Globus pallidus (tissue), 1 donor: ENCODE measurements around the gene CACNA2D1.

Experiments
- DNase-seq: peaks from one replicate; pipeline ENCODE4 v3.0.0-alpha.2; 2015; ENCODE audit warnings: low spot score

Gene CACNA2D1

DNA sequence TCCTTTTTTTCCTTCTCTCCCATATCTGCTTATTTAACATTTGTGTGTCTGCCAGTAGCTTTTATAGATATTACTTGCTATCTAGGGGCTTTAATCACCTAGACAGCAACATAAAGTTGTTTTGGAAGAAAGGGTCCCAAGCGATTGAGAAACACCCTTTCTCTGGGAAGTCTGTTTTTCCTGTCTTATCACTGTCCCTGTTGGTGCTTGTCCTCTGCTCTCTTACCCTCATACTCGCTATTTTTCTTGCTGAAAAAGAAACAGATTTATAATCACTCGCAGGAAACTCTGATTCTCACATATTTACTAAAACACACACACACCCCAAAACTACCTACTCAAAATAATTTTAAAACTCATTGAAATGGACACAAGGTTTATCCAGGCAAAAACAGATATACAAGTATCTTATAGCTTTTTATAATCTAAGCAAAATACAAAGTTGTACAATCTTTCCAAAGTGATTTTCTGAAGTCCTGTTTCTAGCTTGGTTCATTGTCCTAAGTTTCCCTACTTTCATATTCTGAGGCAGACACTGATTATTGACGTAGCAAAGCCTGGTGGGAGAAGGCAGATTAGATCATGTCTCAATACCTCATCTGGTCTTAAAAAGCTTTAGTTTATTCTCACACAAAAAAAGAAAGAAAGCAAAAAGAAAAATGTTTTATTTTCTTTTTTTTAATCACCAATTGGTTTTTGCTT, 157.3 kb downstream of the CACNA2D1 start:
- DNase-seq, result peak; percentile 12

DNA sequence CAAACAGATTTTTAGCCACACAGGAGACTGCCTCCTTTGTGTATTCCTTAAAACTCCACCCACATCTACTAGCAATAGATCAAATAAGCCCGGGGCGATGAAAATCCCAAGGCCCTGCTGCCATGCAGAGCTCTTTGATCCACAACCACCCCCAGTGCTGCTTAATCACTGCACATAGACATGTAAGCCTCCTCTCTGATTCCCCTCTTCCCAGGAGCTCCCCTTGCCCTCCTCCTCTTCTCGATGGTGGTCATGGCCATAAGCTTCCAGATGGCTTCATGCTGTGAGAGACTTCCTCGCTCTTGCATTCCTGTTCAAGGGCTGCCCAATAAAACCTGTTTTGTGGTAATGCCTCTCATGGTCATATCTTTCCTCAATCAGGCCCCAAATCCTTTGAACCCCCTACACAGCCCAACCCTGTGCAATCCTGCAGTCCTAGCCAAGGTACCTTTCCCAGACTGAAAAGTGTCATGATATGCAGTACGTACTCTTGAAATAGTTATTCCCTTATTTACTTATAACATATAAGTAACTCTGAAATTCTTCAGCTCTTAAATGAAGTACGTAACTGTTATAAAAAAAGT, 158.5 kb downstream of the CACNA2D1 start:
- no peak for DNase-seq

DNA sequence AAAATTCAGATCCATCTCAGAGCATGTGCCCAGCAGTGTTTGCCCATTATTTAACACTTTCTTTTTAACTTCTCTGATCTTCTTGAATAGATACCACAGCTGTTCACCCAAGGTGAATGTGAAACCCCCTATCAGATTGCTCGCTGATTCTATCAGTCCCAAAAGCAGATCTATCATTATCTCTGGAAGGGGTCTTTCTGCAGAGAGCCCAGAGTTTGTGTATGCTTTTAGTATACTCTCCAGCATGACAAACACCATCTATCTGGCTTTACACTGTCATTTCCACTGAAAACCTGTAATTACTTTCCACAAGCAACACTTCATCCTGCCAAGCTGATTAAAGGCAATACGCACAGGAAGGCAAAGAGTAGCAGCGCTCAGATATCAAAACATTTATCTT, 168.2 kb downstream of the CACNA2D1 start:
- DNase-seq, result no peak

DNA sequence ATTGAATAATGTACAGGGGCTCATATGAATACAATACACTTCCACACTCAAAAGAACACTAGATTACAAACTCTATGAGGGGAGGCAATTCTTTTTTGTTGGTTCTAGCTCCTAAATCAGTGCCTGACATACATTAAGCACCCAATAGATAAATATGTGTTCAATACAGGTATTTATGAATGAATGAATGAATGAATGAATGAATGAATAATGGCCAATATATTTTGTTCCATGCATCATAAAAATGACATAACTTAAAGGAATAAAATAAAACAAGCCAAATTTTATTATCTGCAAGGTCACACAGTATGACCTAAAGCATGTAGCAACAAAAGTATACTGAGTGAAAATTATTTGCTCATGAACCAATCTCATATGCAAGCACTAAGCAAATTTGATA, 168.9 kb downstream of the CACNA2D1 start:
- DNase-seq, result no peak

DNA sequence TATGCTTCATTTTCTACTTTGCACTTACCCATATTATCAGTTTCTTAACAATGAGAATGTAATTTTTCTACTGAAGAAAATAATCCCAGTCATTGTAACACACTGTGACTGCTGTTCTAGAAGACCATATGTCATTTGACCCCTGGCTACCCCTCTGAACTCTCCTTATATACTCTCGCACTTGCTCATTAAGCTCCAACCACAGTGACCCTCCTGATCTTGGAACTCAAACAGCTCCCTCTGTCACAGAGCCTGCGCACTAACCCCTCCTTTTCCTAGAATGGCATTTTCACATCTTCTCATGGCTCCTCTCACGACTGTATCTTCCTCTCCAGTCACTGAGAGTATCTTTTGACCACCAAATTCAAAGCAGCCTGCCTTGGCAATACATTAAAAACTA, 169.7 kb downstream of the CACNA2D1 start:
- peak; percentile 12 for DNase-seq

DNA sequence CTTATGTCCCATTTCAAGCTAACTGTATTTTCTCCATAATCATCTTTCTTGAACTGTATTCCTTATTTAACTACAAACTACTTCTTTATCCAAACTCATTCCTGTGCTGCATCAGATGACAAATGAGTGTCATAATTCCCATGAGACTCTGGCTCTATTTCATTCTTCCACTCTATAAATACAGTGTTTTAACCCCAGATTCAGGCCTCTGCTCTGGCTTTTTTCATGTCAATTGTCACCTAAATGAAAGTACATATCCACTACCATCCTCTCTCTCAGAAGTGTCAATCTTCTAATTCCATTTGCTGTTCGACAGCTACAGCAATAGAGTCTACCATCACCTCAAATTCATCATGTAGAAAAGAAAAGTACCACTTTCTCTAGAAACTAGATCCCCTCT, 172.7 kb downstream of the CACNA2D1 start:
- no peak for DNase-seq

DNA sequence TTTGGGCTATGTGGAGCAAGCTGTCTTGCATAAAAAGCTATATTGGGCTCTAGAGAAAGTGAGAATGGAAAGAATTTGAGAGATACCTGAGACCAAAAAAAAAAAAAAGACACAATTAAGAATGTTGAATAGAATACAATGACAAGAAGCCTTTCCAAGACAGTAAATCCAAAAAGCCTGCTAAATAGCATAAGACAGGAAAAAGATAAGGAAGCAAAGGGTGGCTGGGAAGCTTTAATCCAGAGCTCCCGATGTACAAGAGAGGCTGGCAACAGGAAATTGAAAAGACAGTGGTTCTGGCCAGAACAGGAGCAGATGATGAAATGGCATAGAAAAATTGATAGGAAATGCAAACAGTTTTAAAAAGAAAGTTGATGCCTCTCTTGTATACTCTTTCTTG, 174.9 kb downstream of the CACNA2D1 start:
- no peak for DNase-seq

DNA sequence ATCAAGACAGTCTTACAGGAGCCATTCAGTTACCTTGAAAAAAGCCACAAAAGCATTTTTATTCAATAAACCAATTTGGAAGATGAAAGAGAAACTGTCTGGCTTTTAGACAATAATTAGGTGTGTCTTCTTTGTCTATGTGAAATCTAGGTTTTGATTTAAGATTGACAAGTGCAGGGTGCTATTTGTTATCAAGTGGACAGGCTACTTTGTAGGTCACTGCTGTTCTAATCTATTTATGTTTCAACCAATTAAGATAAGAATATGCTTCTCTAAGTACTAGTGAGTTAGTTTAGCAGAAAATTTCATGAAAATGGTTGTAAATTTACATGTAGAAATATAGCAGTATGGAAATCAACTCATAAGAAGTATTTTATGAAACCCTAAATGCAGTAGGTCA, 177.5 kb downstream of the CACNA2D1 start:
- DNase-seq, result no peak

DNA sequence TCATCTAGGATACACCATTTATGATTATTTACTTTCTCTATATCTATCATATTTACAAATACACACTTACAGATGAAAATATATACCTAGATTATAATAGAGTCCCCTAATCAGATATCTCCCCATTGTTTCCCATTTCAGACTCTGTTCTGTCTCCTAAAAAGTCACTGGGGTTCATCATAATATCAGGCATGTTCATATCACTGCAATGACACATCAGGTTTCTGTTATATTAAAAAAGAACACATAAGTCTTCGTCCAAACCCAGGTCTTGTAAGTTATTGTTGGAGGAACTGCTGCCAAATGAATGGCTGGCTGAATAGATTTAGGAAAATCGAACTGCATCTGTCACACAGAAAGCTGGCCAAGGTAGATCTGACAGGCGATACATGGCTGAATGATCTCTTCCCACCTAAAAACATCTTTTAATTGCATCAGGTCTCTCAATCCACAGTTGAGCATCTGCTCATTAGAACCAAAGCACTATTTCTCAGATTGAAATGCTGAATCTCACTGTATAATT, 178.7 kb downstream of the CACNA2D1 start:
- DNase-seq, result peak; percentile 24

DNA sequence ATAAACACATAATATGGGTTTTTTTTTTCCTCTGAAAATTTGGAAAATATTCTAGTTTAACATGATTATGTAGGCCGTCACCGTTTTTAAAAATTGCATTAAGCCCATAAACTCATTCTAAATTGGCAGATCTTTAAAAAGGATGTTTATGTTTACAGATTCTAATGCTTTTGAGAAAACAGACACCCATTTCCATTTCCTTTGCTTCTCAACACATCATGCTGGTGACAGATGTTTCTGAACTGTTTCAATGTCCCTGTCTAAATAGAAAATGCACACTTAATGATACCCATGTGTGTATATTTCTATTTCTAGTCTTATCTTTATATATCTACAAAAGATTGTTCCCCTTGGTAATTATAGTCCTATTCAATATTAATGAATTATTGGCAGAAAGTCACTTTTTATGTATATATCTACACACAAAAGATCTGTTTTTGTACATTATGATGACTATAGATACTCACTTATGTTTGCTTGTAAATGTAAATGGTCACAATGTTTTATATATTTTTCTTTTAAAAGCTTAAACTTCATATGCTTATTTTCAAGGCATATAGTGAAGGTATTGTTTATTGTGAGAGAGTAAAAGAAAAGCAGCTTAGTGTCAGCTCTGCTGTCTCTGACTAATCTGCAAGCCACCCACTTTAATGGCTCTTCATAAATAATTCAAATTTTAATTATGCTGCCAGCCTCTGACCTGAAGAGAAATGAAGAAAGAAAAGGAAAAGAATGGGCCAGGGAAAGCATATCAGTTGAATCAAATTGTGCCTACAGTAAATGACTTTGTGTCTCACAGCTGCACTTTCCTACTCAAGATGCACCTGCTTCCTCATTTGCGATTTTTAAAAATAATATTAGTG, 179.4 kb downstream of the CACNA2D1 start:
- DNase-seq, result peak; percentile 41

DNA sequence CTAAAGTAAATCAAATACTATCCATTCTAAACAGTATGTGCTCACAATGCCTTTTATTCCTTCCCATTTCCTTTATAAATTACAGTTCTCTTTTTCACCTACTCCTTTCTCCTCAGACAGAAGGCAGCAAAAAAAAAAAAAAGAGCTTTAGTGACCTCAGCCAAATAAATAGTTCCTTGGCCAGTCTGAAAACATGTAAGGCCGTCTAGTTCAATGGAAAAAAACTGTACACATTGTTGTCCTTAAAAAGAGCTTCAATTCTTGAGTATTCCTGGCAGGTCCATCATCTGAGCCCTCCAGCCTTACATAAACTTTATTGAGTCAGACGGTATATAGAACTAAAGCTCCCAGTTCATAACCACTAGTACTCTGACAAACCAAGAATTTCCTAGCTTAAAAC, 185.4 kb downstream of the CACNA2D1 start:
- DNase-seq, result no peak

DNA sequence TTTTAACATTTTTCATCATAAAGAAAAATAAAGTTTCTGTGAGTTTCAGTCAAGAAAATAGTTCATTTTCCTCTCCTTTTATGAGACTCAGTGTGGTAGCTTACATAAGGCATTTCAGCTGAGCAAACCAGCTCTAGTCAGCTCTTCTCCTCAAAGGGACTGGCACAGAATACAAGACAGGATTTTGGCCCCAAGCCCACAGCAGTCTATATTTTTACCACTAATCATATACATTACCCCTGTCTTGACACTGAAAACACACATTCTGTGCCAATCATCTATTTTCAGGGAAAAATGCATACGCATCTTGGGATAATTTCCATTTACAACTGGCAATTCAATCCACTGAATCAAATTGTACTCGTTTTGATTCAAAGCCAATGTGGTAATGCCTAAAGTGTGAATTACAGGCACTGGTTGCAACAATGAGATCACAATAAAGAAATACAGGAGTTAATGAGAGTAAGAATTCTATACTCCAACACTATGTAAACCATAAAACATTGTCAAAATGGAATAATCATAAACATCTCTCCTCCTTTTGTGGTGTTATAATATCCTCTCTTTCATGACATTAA, 186.4 kb downstream of the CACNA2D1 start:
- peak; percentile 53 for DNase-seq

DNA sequence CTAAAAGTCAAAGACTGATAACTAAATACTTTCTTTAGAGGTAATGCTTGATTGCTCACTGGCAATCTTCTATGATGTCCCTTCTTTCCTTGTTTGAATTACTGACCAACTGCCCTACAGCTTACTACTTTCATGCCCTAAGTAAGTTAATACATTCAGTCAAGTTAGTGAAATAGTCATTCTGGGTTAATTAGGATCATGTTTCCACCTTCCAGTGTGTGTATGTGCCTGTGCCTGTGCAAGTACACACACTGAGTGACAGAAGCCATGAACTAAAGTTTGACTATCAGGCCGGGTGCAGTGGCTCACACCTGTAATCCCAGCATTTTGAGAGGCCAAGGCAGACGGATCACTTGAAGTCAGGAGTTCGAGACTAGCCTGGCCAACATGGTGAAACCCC, 187.9 kb downstream of the CACNA2D1 start:
- DNase-seq, result no peak

DNA sequence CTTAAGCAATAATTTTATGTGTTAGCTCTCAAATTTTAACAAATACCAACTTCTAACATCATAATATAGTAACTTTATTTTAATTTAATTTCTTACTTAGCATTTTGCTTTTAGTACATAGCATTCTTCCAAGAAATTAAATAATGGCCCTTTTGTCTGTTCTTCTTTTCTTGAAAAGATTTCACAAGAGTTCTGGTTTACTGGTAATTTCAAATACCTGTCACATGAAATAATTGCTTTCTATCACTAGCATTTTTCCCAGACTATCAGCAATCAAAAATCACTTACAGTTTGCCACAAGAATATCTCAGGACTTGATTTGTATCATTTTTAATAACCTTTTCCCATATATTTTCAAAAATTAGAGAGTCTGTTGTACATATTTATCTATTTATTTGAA, 193.0 kb downstream of the CACNA2D1 start:
- DNase-seq, result no peak

DNA sequence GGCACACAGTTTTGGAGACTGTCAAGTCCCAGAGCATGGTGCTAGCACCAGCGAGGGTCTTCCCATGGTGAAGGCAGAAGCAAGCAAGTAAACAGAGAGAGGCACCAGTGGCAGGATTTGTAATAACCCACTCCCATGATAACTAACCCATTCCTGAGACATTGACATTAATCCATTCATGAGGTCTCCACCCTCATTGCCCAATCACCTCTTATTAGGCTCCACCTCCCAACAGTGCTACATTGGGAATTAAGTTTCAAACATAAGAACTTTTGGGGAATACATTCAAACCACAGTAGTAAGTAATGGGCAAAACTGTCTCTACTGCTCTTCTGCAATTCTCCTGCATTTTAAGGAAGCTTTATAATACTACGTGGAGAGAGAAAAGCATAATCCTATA, 193.6 kb downstream of the CACNA2D1 start:
- DNase-seq, result no peak

DNA sequence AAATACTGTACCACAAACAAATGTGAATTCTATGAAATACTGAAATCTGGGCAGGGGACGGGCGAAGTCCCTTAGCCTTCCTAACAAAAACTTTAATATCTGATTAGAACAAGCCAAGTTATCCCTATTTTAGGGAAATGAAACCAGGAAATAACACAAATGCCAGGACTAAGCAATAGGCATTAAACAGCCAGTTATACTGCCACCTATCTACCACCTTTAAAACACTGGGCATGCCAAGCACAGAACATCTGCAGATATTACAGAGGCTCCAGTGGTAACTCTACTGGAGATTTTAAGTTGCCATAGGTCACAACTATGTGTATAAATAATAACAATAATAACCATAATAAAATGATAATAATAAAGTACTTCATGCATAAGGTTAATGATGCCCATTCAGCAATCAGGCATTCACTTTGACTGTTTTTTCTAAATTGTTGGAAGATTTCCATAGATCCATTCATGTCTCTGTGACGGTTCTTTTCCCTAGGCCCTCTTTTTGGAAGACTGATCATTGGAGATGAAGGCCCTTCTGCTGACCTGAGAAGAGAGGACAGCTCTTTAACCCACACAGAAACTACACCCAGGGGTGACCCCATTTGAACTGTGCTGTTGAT, 195.7 kb downstream of the CACNA2D1 start:
- peak; percentile 62 for DNase-seq

DNA sequence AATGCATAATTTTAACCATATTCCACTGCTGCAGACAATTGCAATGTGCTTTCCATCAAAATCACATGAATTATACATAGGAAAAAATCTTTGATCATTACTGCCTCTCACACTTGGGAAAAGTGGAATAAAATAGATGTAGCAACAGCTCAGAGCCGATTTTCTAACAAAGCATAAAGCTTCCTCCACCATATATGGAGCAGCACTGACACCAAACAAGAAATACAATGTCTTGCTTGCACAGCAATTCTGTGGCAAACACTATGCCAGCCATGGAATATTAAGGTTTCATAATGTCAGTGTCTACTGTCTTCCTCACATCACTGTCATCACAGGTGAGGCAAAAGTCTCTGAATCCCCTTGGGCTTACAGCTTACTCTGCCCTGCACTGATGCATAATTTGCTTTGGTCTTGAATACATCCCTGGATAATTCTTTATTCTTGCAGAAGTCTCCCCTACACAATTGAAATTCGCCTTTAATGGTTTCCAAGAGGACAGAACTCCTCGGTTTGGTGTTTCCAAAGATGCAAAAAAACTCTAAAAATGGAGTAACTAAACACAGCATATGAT, 198.5 kb downstream of the CACNA2D1 start:
- DNase-seq, result no peak

DNA sequence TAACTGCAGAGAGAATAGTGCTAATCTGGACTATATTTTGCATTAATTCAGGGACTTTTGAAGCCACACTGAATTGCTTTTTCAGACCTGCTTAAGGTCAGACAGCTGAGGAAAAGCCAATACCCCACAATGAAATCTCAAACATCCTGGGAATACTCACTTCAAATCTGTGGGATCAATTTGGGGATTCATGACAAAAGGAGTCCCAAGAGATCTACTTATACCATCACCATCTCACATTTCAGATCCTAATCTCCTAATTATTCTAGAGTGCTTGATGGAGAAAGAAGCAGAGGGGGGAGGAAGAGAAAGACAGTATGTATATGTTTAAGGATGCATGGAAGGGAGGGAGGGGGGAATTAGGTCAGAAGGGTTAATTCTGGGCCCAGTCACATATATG, 202.2 kb downstream of the CACNA2D1 start:
- DNase-seq, result no peak

DNA sequence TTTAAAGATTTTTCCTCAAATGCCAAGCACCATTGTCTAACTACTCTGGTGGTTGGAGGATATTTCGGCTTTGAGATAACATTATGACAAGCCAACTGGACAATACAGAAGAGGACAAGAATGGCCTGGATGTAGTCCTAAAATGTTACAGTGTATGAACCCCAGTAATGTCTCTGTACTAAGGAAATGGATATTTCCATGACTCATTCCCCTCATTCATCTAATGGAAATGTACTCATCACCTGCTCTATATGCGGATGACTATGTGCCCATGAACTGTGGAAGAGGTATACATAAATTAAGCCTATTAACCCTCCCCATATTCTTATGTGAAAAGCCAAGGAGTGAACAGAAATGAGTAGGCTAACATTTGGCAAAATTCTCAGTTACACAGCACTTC, 207.9 kb downstream of the CACNA2D1 start:
- DNase-seq, result no peak

DNA sequence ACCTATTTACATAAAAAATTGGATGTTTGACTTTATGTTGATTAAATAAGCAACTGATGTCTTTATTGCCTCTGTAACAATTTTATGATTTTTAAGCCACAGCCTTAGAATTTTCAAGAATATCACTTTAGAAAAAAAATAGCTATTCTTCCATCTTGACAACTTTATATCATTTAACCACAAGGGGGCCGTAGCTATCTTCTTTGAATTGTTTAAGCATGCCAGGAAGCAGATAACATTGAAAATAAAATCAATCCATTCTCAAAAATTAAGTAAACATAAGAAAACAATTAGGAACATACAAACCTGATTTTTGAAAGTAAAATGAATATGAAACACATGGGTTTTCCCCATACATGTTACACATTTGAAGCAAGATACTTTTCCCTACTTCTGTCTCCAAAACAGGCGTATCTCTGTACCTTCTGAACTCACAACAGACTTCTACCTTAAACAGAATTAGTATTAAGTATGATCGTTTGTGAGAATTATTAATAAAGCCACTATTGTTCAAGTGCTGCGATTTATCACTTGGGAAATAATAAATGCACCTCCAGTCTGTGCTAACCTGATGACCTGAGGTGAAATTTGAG, 209.0 kb downstream of the CACNA2D1 start:
- peak; percentile 75 for DNase-seq
